GM12875 (cell line): ENCODE data around the gene C6orf141.

Source experiments
- H3K4me3 ChIP-seq: one replicate; pipeline ENCODE4 v1.5.1; 2011; ENCODE audit warnings: low read depth, low read length, control low read depth
- TF ChIP-seq, protein P1 (sequence below): IDR thresholded peaks from 2 replicates; pipeline ENCODE4 v1.5.1; 2011; ENCODE audit warnings: low read depth, mild to moderate bottlenecking, control low read depth, inconsistent platforms, low read length, moderate library complexity, borderline replicate concordance; ENCODE audit not compliant: insufficient read depth

The C6orf141 gene

DNA sequence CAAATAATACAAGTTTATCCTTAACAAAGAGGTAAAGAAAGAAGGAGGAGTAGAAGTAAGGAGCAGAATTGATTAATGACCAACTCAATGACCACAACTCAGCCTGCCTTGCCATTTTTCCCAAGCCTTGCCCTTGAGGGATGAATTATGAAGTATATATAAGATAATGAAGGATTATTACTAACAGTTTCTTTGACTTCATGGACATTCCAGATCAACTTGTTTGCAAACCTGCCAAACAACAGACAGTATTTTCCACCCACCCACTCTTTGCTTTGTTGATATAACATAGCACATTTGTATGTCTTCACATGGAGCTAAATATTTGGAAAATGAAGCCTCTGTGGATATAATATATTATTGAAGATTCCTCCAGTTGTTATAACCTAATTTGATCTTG lies 9.9 kb upstream of the C6orf141 start:
- H3K4me3 ChIP-seq, result no peak overlapping the region
- TF ChIP-seq, protein P1, sequence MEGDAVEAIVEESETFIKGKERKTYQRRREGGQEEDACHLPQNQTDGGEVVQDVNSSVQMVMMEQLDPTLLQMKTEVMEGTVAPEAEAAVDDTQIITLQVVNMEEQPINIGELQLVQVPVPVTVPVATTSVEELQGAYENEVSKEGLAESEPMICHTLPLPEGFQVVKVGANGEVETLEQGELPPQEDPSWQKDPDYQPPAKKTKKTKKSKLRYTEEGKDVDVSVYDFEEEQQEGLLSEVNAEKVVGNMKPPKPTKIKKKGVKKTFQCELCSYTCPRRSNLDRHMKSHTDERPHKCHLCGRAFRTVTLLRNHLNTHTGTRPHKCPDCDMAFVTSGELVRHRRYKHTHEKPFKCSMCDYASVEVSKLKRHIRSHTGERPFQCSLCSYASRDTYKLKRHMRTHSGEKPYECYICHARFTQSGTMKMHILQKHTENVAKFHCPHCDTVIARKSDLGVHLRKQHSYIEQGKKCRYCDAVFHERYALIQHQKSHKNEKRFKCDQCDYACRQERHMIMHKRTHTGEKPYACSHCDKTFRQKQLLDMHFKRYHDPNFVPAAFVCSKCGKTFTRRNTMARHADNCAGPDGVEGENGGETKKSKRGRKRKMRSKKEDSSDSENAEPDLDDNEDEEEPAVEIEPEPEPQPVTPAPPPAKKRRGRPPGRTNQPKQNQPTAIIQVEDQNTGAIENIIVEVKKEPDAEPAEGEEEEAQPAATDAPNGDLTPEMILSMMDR, result no peak

DNA sequence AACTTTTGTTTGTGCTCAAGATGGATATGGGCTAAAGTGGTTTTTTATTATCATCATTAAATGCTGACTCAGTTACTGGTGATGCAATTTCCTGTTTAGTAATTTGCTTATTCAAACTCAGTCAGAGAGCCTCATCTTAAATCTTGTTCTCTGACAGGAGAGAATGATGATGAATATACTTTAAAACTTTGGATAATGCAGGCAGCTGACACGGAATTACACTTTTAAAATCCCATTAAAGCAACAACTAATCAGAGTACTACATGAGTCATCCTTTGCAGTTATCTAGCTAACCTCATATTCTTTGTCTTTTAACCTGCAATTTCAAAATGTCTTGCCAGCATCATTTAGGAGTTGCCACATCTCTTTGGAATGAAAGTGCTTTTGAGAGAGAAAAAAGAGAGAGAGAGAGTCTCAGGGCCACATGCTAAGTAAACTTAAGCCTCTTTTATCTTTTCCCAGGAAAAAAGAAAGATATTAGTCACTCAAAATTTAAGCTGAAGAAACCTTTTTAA lies 9.2 kb upstream of the C6orf141 start:
- TF ChIP-seq, protein P1, result no peak
- H3K4me3 ChIP-seq, result no peak overlapping the region

DNA sequence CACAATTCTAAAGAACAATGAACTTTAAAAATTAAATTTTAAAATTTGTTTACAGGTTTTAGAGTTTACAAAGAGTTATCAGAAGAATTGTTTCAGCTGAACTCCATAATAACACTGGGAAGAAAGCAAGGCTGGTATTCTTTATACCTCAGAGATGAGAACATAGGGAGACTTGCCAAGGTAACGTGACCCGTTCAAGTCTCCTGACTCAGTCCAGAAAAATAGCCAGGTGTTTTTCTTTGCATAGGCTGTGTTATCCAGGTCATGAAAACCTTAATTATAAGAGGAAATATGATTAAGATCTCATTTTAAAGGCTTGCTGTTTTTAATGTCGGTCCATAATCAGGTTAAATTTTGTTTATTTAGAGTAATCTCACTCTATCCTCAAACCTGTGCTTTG lies 8.5 kb upstream of the C6orf141 start:
- TF ChIP-seq, protein P1, result no peak
- H3K4me3 ChIP-seq, result no peak overlapping the region

GRCh38 chr6:49543087-49543858 lies 7.2 kb upstream of the C6orf141 start:
- TF ChIP-seq, protein P1, result no peak
- no peak overlapping the region for H3K4me3 ChIP-seq

DNA sequence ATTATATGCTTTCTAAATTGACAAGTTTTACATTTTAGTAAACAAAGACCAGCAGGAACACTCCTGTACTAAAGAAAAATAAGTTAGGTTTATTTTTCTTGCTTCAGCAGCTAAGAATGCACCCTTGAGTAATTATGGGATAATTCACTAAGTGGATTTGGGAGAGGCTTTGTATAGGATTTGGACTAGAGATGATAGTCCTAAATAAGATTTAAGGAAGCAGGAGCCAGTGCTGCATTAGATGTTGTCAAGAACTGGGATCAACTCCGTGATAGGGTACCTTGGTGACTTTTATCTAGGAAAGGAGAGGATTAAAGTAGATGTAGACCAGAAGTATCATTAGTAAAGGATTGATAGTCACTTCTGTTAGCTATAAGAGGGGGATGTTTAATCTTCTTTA lies 4.1 kb upstream of the C6orf141 start:
- TF ChIP-seq, protein P1, result no peak
- no peak overlapping the region for H3K4me3 ChIP-seq

GRCh38 chr6:49548613-49549304 lies 1.7 kb upstream of the C6orf141 start:
- TF ChIP-seq, protein P1, result no peak
- no peak overlapping the region for H3K4me3 ChIP-seq
